Thyroid gland (tissue), 4 donors: ENCODE data around the gene JUP. TPM values are rescaled to one million over a fixed set of nuclear protein-coding genes. Genes with fewer than 3 reads are reported as not detected.

Experiments
- DNase-seq, 2 donors: peaks; one replicate each; pipeline ENCODE4 v3.0.0-alpha.2; 2019
- H3K27ac ChIP-seq, 3 donors: fragments of 200-600 bp; sonication (generic); 1 replicate in 2 of 3; 2 replicates in 1 of 3; pipeline ENCODE4 v1.5.1; 2016 to 2019; ENCODE audit warnings: mild to moderate bottlenecking in 1 of 3, moderate library complexity in 1 of 3
- H3K27me3 ChIP-seq: fragments of 200-600 bp; sonication (generic); one replicate; pipeline ENCODE4 v1.5.1; 2019
- H3K36me3 ChIP-seq, 2 donors: fragments of 200-600 bp; sonication (generic); one replicate each; pipeline ENCODE4 v1.5.1; 2016 to 2019
- H3K4me1 ChIP-seq, 2 donors: fragments of 200-600 bp; sonication (generic); one replicate each; pipeline ENCODE4 v1.5.1; 2017 to 2019
- H3K4me3 ChIP-seq, 3 donors: fragments of 200-600 bp; sonication (generic); replicated peaks in 1 of 3; 1 replicate in 2 of 3; 2 replicates in 1 of 3; pipeline ENCODE4 v1.5.1; 2016; ENCODE audit warnings: mild to moderate bottlenecking in 1 of 3
- H3K9me3 ChIP-seq: fragments of 200-600 bp; sonication (generic); one replicate; pipeline ENCODE4 v1.5.1; 2017
- POLR2A ChIP-seq, 2 donors: fragments of 450-650 bp; IDR thresholded peaks; one replicate each; pipeline ENCODE4 v1.6.1; 2017; ENCODE audit warnings: antibody characterized with exemption in 2 of 2, mild to moderate bottlenecking in 2 of 2, moderate library complexity in 1 of 2
- WGBS, 2 donors: methylation state at CpG; one replicate each; pipeline ENCODE4 v1.1.5; 2017; 5-methylcytosine and 5-hydroxymethylcytosine counted together
- intact Hi-C: fragments of 100-400 bp; cut with DNase I; formaldehyde crosslinking; loops from one replicate; pipeline ENCODE4 v1.15.1; 2023
- total RNA-seq, 4 donors: library from RNA; depleted of rRNA; stranded (reverse); fragments of >200 nt; gene quantifications; one replicate each; pipeline ENCODE4 v1.2.3, GENCODE V29; 2016
- TF ChIP-seq, protein P1 (sequence below), 6 experiments: fragments of 200-600 bp in 3 of 6; fragments of 450-650 bp in 3 of 6; sonication (generic) in 3 of 6; IDR thresholded peaks; one replicate each; pipeline ENCODE4 v1.5.1; 2016 to 2019; ENCODE audit warnings: antibody characterized with exemption in 6 of 6, mild to moderate bottlenecking in 2 of 6, inconsistent platforms in 1 of 6, moderate library complexity in 1 of 6

The JUP gene
- total RNA-seq, 4 donors from 2014 or later: 127 to 356 (median 250) TPM

DNA sequence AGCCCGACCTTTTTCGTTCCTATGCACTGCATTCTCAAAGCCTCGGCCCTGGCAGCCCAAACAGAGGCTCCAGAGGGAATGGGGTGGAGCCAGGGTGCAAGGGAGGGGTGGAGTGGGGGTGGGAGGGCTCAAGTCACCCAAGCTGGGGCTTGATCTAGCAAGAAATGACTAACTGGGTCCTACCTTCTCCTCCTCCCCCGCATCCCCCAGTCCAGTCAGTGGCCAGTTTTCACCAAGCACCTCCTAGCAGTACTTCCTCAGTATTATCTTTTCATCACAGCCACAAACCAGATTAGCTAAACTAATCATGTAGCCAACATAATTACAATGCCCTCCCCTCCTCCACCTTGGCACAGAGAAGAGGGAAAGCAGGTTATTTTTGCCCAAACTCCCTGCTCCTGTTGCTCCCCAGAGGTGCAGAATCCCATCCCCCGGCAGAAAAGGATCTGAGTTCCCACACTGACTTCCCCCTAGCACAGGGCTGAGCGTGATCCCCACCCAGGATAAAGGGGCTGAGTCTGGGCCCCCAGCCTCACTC, 2.2 kb downstream of the JUP start:
- intact Hi-C loops: no loop called here
- TF ChIP-seq POLR2A (IDR thresholded peaks at IDR 0.05): peak in 1 of 2 donors; percentile 14
- TF ChIP-seq, protein P1, sequence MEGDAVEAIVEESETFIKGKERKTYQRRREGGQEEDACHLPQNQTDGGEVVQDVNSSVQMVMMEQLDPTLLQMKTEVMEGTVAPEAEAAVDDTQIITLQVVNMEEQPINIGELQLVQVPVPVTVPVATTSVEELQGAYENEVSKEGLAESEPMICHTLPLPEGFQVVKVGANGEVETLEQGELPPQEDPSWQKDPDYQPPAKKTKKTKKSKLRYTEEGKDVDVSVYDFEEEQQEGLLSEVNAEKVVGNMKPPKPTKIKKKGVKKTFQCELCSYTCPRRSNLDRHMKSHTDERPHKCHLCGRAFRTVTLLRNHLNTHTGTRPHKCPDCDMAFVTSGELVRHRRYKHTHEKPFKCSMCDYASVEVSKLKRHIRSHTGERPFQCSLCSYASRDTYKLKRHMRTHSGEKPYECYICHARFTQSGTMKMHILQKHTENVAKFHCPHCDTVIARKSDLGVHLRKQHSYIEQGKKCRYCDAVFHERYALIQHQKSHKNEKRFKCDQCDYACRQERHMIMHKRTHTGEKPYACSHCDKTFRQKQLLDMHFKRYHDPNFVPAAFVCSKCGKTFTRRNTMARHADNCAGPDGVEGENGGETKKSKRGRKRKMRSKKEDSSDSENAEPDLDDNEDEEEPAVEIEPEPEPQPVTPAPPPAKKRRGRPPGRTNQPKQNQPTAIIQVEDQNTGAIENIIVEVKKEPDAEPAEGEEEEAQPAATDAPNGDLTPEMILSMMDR (IDR thresholded peaks at IDR 0.05): no peak

DNA sequence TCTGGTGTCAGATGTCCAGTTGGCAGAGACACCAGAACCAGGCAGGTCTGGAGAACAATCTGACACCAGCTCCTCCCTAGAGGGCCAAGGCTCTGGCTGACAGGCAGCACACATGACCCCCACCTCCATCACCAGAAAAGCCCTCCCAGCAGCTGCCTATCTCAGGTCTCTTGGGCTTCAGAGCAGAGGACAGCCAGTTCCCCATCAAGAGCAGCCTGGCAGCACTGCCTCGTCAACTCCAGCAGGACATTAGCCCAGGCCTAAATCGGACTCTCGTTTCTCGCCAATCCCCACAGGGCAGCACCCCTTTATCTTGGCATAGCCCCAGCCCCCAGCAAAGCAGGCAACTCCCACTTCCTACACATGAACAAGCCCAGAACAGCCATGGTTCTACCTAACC, 4.4 kb downstream of the JUP start:
- intact Hi-C loops: no loop called here
- 22 to 29% methylated on average over 4 of the region's 4 CpGs for WGBS, 2 donors
- peak; percentile 76 to 84 for DNase-seq
- H3K27ac ChIP-seq: peak overlapping the region; percentile 35 to 98 (median 95)
- no peaks in the 10 kb centered on the region for H3K36me3 ChIP-seq
- H3K4me1 ChIP-seq: peaks cover 63 to 82% of the 10 kb centered on the region in 2 donors
- TF ChIP-seq, protein P1 (IDR thresholded peaks at IDR 0.05): no peak
- peak in 1 of 2 donors; percentile 47 for TF ChIP-seq POLR2A (IDR thresholded peaks at IDR 0.05)
- H3K27me3 ChIP-seq: no peaks in the 10 kb centered on the region
- no peak overlapping the region for H3K4me3 ChIP-seq
- no peaks in the 10 kb centered on the region for H3K9me3 ChIP-seq

More for the DNA sequence above, 2.2 kb downstream of the JUP start:
- H3K4me1 ChIP-seq: peaks cover 62 to 80% of the 10 kb centered on the region in 2 donors
- no peaks in the 10 kb centered on the region for H3K9me3 ChIP-seq
- 22 to 36% methylated on average over 6 of the region's 6 CpGs for WGBS, 2 donors
- peak overlapping the region in 1 of 3 donors; percentile 83 for H3K4me3 ChIP-seq
- no peaks in the 10 kb centered on the region for H3K36me3 ChIP-seq
- DNase-seq: peak; percentile 73 to 75
- peak overlapping the region; percentile 90 to 98 (median 95) for H3K27ac ChIP-seq
- no peaks in the 10 kb centered on the region for H3K27me3 ChIP-seq

DNA sequence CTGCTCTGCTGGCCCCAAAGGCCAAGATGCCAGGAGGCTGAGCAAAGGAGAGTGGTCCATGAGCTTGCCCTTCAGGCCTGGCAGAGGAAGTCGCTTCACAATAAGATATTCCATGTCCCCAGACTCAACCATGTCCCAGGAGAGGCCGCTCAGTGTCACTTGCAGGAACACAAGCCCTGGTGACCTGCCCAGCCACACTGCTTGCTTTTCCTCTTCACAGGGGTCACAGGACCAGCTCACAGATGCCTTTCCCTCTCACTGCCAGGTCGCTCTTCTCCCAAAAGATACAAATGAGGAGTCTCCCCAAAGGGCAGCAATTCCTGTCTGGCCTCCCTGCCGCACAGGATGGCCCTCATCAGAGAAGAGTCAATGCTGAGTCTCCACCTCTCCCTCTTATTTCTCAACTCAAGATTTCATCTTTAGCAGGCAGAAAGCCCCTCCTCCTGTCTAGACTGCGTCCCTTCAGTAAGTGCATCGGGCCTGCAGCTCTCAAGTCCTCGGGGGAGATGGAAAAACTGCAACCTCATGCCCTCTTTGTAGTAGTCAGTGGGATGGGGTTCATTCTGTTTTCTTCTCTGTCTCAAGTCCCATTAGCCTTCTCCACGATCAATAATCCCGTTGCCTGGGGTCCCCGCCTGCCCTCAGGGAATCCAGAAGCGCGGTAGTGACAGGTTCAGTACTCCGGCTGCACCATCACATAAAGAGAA, 5.0 kb downstream of the JUP start:
- H3K27ac ChIP-seq: peak overlapping the region; percentile 35 to 98 (median 95)
- peaks cover 67 to 86% of the 10 kb centered on the region in 2 donors for H3K4me1 ChIP-seq
- no peaks in the 10 kb centered on the region for H3K27me3 ChIP-seq
- intact Hi-C loops: no loop called here
- no peaks in the 10 kb centered on the region for H3K36me3 ChIP-seq
- no peak overlapping the region for H3K4me3 ChIP-seq
- WGBS, 2 donors: 53 to 54% methylated on average over 13 of the region's 13 CpGs
- TF ChIP-seq POLR2A (IDR thresholded peaks at IDR 0.05): no peak
- TF ChIP-seq, protein P1 (IDR thresholded peaks at IDR 0.05): no peak
- DNase-seq: peak in 1 of 2 donors; percentile 34
- no peaks in the 10 kb centered on the region for H3K9me3 ChIP-seq

DNA sequence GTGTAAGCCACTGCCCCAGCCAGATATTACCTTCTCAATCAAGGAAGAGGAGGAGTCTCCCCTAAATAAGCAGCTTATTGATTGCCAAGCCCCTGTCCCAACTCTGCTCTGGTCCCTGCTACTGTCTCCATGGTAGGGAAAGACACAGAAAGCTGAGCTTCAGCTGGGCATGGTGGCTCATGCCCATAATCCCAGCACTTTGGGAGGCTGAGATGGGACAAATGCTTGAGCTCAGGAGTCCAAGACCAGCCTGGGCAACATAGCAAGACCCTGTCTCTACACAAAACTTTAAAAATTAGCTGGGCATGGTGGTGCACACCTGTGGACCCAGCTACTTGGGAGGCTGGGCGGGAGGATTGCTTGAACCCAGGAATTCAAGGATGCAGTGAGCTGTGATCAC, 6.6 kb downstream of the JUP start:
- H3K4me3 ChIP-seq: no peak overlapping the region
- WGBS, 2 donors: 85 to 89% methylated on average over 1 of the region's 1 CpG
- DNase-seq: no peak
- H3K9me3 ChIP-seq: no peaks in the 10 kb centered on the region
- intact Hi-C loops: no loop called here
- H3K27ac ChIP-seq: peak overlapping the region; percentile 25 to 98 (median 49)
- H3K27me3 ChIP-seq: no peaks in the 10 kb centered on the region
- no peaks in the 10 kb centered on the region for H3K36me3 ChIP-seq
- no peak for TF ChIP-seq POLR2A (IDR thresholded peaks at IDR 0.05)
- TF ChIP-seq, protein P1 (IDR thresholded peaks at IDR 0.05): no peak
- H3K4me1 ChIP-seq: peaks cover 72 to 97% of the 10 kb centered on the region in 2 donors

DNA sequence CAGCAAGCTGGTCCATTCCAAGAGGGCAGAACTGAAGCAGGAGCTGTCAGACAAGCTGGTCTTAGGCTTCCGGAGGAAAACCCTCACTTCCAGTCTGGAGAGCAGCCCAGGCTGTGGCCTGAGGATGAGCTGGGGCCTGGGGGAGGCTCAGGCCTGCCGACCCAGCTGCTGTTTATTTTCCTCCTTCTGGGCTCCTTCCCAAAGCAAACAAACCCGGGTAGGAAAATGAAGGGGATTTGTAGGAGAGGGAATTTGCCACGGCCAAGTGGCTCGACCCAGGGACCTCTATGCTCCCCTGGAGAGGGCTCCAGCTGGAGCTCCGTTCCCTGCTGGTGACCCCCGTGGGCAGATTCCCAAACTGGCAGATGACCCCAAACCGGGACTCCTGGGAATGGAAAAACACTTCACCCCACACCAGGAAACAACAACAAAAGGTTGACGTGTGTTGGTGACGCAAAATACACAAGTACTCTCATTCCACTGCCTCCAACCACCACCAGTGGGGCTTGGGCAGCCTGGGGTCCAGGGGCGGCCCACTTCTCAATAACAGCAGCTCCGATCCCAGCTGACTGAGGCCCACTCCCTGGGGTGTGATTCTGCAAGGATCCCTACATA, 8.8 kb downstream of the JUP start:
- peak in 1 of 2 donors; percentile 38 for TF ChIP-seq POLR2A (IDR thresholded peaks at IDR 0.05)
- TF ChIP-seq, protein P1 (IDR thresholded peaks at IDR 0.05): peak in 2 of 6 experiments; percentile 10 to 15
- no peak overlapping the region for H3K4me3 ChIP-seq
- no peaks in the 10 kb centered on the region for H3K9me3 ChIP-seq
- peaks cover 74 to 97% of the 10 kb centered on the region in 2 donors for H3K4me1 ChIP-seq
- H3K27ac ChIP-seq: peak overlapping the region; percentile 94 to 98 (median 96)
- DNase-seq: peak; percentile 83
- no peaks in the 10 kb centered on the region for H3K36me3 ChIP-seq
- 3 to 26% methylated on average over 6 to 10 of the region's 12 CpGs for WGBS, 2 donors
- intact Hi-C loops: no loop called here
- H3K27me3 ChIP-seq: no peaks in the 10 kb centered on the region
